NCI-H69 (cell line): ENCODE data around the gene HDAC10.

ENCODE experiments used
- DNase-seq: peaks from one replicate; lab custom pipeline; 2025; lab: John Stamatoyannopoulos, UW

The HDAC10 gene

DNA sequence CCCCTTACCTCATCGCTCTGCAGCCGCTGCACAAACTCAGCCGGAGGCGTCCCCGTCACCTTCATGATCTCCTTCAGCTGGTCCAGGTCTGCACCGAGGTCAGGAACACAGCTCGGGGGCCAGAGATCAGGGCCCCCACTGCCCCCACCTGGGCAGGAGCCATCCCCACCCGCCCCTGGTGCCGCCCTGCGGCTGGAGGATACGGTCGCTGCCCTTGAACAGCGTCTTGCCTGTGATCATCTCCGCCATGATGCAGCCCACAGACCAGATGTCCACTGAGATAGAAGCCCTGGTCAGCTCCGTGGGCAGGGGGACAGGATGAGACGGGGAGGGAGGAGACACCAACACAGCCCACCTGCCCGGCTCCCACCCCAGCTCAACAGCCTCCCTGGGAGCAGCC lies 4.5 kb upstream of the HDAC10 start:
- no peak for DNase-seq

- DNase-seq = no peak
Measured at GRCh38 chr22:50255099-50255498, 4.0 kb upstream of the HDAC10 start.

GRCh38 chr22:50253941-50254340 lies 2.9 kb upstream of the HDAC10 start:
- DNase-seq = no peak

GRCh38 chr22:50253046-50253915 lies 2.2 kb upstream of the HDAC10 start:
- no peak for DNase-seq

GRCh38 chr22:50252082-50253045 lies 1.3 kb upstream of the HDAC10 start:
- DNase-seq = peak; percentile 69

DNA sequence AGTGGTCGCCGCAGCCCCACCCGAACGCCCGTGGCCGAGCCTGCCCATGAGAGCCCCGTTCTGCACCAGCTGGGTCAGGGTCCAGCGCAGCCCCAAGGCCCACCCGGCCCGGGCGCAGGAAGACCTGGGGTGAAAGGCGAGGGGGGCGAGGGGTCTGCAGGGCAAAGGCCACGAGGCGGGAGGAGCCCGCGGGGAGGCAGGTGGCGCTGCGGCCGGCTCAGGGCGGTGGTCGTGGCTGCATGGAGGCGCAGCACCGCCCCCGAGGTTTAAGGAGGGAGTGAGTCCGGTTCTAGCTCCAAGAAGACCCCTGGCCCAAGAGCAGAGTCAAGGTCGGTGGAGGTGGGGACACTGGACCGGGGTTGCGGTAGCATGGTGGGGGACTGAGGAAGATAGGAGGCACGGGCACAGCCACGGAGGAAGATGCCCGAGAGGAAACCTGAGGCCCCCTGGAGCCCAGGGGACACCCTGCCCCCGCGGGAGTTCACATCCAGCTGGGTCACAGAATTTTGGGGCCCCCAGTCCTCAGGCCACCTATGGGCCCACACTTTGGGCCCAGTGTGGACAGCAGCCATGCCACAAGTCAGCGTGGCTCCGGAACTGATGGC lies 514 bp upstream of the HDAC10 start:
- no peak for DNase-seq

- DNase-seq = no peak
Measured at GRCh38 chr22:50250249-50250554, 863 bp downstream of the HDAC10 start.

GRCh38 chr22:50249341-50250248 lies 1.5 kb downstream of the HDAC10 start:
- no peak for DNase-seq

DNA sequence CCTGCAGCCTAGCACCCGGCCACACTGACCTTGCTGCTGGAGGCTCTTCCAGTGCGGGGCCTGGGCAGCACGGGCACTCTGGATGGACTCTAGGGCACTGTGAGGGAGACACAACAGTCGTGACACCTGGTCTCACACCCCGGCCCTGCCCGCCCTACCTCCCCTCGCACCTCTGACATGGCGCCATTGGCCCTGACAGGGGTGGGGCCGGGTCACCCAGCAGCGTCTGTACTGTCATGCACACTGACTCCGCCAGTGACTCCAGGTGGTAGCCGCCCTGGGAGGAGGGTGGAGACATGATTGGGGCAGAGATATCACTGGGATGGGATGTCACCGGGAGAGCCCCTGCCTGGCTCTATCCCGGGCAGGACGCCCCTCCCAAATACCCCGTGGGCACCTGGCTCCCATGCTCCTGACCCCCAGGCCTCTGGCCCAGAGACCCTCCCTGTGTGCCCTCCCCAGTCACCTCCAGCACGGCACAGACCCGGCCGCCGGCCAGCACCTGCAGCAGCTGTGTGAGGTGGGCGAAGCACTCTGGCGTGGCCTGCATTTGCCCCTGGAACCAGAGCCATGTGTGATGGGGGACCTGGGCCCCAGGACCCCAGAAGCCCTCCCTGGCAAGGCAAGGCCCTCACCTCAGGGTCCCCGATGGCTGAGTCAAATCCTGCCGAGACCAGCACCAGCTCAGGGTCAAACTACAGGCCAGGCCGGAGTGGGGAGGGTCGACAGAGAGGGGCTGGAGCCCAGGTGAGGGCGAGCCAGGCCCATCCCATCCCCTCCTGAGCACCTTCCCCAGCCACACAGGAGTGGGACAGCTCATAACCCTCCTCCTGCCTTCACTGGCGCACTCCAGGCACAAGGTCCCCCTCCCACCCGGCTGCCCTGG lies 2.6 kb downstream of the HDAC10 start:
- DNase-seq = peak; percentile 32

GRCh38 chr22:50247748-50248147 lies 3.3 kb downstream of the HDAC10 start:
- peak; percentile 97 for DNase-seq

DNA sequence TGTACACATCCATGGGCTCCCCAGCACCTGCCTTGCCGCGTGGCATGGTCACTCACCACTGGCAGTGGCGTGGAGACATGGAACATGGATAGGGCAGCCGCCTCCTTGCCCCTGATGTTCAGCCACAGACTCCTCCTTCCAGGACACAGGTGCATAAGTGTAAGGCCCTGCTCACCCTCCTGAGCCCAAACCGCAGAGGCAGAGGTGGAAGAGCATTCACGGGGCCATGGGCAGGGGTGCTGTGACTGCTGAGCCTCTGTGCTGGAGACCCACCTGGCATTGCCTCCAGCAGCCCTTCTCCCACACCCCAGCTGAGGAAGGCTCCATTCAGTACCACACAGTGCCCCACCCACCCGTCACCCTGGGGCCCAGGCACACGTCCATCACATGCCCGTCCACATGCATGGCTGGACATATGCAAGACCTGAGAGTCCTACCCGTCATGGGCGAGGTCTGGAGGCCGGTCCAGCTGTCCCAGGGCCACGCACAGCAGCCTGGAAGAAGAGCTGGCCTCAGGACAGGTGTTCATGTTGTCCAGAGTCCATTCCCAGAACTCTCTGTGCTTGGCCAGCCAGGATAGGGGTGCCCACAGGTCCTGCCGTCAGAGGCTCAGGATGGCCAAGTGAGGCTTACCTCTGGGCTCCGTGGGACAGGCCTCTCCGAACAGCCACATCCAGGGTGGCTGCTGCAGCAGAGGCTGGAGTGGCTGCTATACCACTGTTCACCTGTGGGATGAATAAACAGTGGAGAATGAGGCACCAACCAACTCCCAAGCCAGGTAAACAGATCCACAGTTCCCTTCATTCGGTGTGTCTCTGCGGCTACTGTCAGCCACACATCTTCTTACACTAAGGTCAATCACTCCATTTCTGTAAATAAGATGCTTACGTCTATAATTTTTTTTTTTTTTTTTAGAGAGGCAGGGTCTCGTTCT lies 4.6 kb downstream of the HDAC10 start:
- peak; percentile 17 for DNase-seq

DNA sequence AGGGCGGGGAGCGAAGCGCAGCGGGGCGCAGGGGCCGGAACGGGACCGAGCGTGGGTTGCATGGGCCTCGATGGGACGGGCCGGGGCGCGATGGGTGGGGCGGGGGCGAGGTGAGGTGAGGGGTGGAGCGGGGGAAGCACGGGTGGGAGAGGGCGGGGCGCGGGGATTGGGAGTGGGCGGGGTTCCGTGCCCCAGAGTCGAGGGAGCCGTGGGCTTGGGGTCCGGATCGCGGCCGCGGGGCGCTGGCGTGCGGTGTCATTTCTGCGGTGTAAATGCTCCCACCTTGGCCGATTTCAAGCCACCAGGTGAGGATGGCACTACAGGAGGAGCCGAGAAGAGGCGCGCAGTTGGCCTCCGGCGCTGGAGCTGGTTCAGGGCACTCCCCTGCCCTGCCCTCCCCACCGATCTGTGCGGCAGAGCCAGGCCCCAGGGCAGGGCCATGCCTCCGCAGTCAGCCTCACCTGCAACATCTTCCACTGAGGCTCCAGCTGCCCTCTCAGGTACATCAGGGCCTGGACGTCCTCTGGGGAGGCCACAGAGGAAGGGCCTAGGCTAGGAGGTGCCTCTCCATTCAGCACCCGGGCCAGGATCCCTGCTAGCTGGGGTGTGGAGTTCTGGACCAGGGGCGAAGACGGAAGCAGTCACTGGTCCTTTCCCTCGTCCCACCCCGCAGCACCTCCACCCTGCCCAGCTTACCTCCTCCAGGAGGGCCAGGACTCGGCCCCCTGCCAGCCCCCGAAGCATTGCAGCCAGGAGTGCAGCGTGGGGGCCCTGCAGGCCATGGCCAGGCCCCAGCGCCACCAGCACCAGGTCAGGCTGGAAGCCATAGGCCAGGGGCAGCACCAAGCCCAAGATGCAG lies 5.6 kb downstream of the HDAC10 start:
- DNase-seq = no peak

DNA sequence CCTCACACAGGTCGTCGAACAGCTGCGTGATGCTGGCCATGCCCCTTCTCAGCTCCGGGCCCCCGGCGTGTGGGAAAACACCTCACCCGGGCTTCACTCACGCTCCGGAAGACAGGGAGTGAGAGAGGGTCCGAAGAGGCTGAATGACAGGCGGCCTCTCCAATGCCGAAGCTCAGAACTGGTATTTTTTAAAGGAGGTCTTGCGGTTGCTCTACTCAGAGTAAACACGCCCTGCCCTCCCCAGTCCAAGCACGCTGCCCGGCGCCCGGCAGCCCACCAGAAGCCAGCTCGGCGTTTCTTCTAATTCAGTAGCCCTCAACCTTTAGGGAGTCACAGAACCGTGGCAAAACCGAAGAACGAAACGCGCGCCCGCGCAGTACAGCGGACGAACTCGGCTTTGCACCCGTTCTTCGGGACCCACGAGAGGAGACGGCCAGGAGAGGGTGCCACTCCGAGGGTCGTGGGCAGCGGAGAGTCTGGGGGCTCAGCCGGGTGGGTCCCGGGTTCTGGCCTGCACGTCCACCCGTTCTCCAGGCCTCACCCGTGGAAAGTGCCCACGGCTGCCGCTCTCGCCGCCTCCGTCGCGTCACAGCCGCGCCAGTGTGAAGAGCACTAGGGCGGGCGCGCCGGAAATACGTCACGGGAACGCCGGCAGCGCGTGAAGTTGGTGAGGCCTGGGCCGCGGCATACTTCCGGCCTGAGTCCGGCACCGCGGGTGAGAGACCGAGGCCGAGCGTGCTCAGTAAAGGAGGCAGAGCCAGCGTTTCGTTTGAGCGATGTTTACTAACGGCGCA lies 6.4 kb downstream of the HDAC10 start, which contains the start of gene TUBGCP6:
TSS of gene TUBGCP6 (minus strand) at position 604 of the 794 bp plus-strand sequence. CDS start at position 40, 564 bp downstream.
- peak; percentile 97 for DNase-seq

GRCh38 chr22:50243685-50244419 lies 7.2 kb downstream of the HDAC10 start:
- DNase-seq = peak; percentile 32

- DNase-seq = peak; percentile 17
Measured at GRCh38 chr22:50242406-50242949, 8.6 kb downstream of the HDAC10 start.

- no peak for DNase-seq
Measured at GRCh38 chr22:50238755-50239154, 12.3 kb downstream of the HDAC10 start.
